GM12874 (cell line): Measurements from ENCODE around the gene FAM162A.

Experiments
- CTCF ChIP-seq: IDR thresholded peaks from 2 replicates; pipeline ENCODE4 v1.5.1; 2011; ENCODE audit warnings: low read depth, mild to moderate bottlenecking, control low read depth, low read length, moderate library complexity; ENCODE audit not compliant: insufficient read depth

The FAM162A gene

GRCh38 chr3:122353893-122354401 is 30.0 kb upstream of the FAM162A start:
- no peak for TF ChIP-seq CTCF

- TF ChIP-seq CTCF, result no peak
These were observed 28.4 kb upstream of the FAM162A start for GRCh38 chr3:122355612-122356011.

- peak; percentile 46 for TF ChIP-seq CTCF
These were observed 27.6 kb upstream of the FAM162A start for GRCh38 chr3:122356402-122356801.

GRCh38 chr3:122357828-122358702 is 25.9 kb upstream of the FAM162A start:
- TF ChIP-seq CTCF, result no peak

GRCh38 chr3:122358703-122359032 is 25.3 kb upstream of the FAM162A start:
- TF ChIP-seq CTCF, result no peak

GRCh38 chr3:122362026-122362425 is 22.0 kb upstream of the FAM162A start:
- TF ChIP-seq CTCF, result no peak

GRCh38 chr3:122364490-122364889 is 19.5 kb upstream of the FAM162A start:
- no peak for TF ChIP-seq CTCF
